Ovary (tissue), 9 donors: ENCODE results near the gene DPEP1. TPM values are rescaled to one million over a fixed set of nuclear protein-coding genes. Genes with fewer than 3 reads are reported as not detected.

Experiments
- DNase-seq, 5 donors: peaks; one replicate each; pipeline ENCODE4 v3.0.0-alpha.2; 2019 to 2020
- H3K27ac ChIP-seq, 2 donors: fragments of 200-600 bp; one replicate each; pipeline versions ENCODE4 v1.5.1 to v1.8.0; 2019 to 2022
- H3K27me3 ChIP-seq: fragments of 200-600 bp; one replicate; pipeline ENCODE4 v1.8.0; 2022
- H3K36me3 ChIP-seq: fragments of 200-600 bp; sonication (generic); one replicate; pipeline ENCODE4 v1.5.1; 2019
- H3K4me1 ChIP-seq: one replicate; pipeline ENCODE4 v1.8.1; 2013; ENCODE audit warnings: mild to moderate bottlenecking, moderate library complexity; ENCODE audit not compliant: insufficient read depth
- H3K4me3 ChIP-seq: fragments of 200-600 bp; sonication (generic); one replicate; pipeline ENCODE4 v1.5.1; 2017
- H3K9me3 ChIP-seq, 2 donors: fragments of 200-600 bp in 1 of 2; sonication (generic) in 1 of 2; one replicate each; pipeline versions ENCODE4 v1.5.1 to v1.8.1; 2013 to 2019; ENCODE audit warnings: mild to moderate bottlenecking in 1 of 2, moderate library complexity in 1 of 2
- CTCF ChIP-seq, 3 donors: fragments of 450-650 bp in 2 of 3; fragments of 200-600 bp in 1 of 3; IDR thresholded peaks; one replicate each; pipeline versions ENCODE4 v1.5.1 to v1.8.0; 2016 to 2022; ENCODE audit warnings: antibody characterized with exemption in 3 of 3, mild to moderate bottlenecking in 1 of 3
- EP300 ChIP-seq: sonication (generic); formaldehyde crosslinking; IDR thresholded peaks from one replicate; pipeline ENCODE4 v1.6.1; 2017; ENCODE audit warnings: antibody characterized with exemption
- POLR2A ChIP-seq: fragments of 450-650 bp; IDR thresholded peaks from one replicate; pipeline ENCODE4 v1.6.1; 2017; ENCODE audit warnings: antibody characterized with exemption, mild to moderate bottlenecking, moderate library complexity
- WGBS, 3 donors: extraction: QIAGEN DNeasy Blood & Tissue Kit in 1 of 3; methylation state at CpG; one replicate each; pipeline versions ENCODE4 v1.1.5 to v1.1.7; 2013 to 2017; 5-methylcytosine and 5-hydroxymethylcytosine counted together
- intact Hi-C, 4 donors: fragments of 100-400 bp; cut with DNase I; formaldehyde crosslinking; loops; one replicate each; pipeline versions ENCODE4 v1.11.0 to v1.15.1; 2022 to 2023
- polyA plus RNA-seq, 2 donors: library from polyadenylated mRNA; stranded (reverse); fragments of 200-250 nt in 1 of 2; fragments of 350-450 nt in 1 of 2; fragmentation: Illumina TruSeq in 1 of 2; extraction: RNeasy Lipid Tissue Mini Kit (QIAGEN cat#74804) in 1 of 2; gene quantifications; one replicate each; pipeline ENCODE4 v1.2.3, GENCODE V29; 2013 to 2014
- total RNA-seq, 7 donors: library from RNA; depleted of rRNA in 2 of 7; stranded (reverse); fragments of >200 nt in 2 of 7; fragmentation: NEBNext Ultra II Directional in 3 of 7; extraction: Animal tissue kit (Norgen Biotek cat#: 25700) in 3 of 7; gene quantifications; one replicate each; pipeline versions ENCODE4 v1.1.0 to v1.2.4, GENCODE V29; 2016 to 2023
- donor health status: DM: no; HTN: no; CAD: no; lungs with moderate emphysema.
- donor health status: DM: no; HTN: no; CAD: no.
- donor health status: Bipolar disorder and iron deficiency.
- donor health status: DM: yes; HTN: yes; CAD: no.
- donor health status: DM: no; HTN: no; CAD: no.
- donor health status: DM: yes; HTN: yes; CAD: no.

The DPEP1 gene
- total and polyA plus RNA-seq, 9 donors: 0.30 to 5.7 (median 1.3) TPM; not detected in 1

- DNase-seq: peak in 4 of 5 donors; percentile 30 to 54 (median 50)
- TF ChIP-seq POLR2A (no peak), CTCF (IDR thresholded peaks at IDR 0.05) (no peak), EP300 (no peak)
- H3K9me3 ChIP-seq: no peaks in the 10 kb centered on the region
- WGBS, 3 donors: 22 to 24% (median 24%) methylated on average over 22 to 32 of the region's 32 CpGs
- H3K27me3 ChIP-seq: no peaks in the 10 kb centered on the region
- H3K36me3 ChIP-seq: no peaks in the 10 kb centered on the region
- intact Hi-C loops: no loop called here
- H3K4me3 ChIP-seq: peak overlapping the region; percentile 83
- H3K27ac ChIP-seq: peak overlapping the region in 1 of 2 donors; percentile 36
- H3K4me1 ChIP-seq: peaks cover 13% of the 10 kb centered on the region
Measured at GRCh38 chr16:89656435-89657121, 43.1 kb downstream of the DPEP1 start.

- H3K9me3 ChIP-seq: no peaks in the 10 kb centered on the region
- intact Hi-C loops: no loop called here
- WGBS, 3 donors: 0 to 1% (median 0%) methylated on average over 69 to 99 of the region's 99 CpGs
- no peak for TF ChIP-seq CTCF (IDR thresholded peaks at IDR 0.05)
- peak; percentile 58 for TF ChIP-seq POLR2A
- no peak for TF ChIP-seq EP300
- H3K4me1 ChIP-seq: peaks cover 13% of the 10 kb centered on the region
- peak; percentile 86 to 95 (median 93) for DNase-seq
- H3K4me3 ChIP-seq: peak within 1 kb of the TSS; percentile 83
- no peaks in the 10 kb centered on the region for H3K27me3 ChIP-seq
- peak within 1 kb of the TSS in 1 of 2 donors; percentile 36 for H3K27ac ChIP-seq
- H3K36me3 ChIP-seq: no peaks in the 10 kb centered on the region
Measured at GRCh38 chr16:89657442-89658220, 44.2 kb downstream of the DPEP1 start, which contains the start of the genes CHMP1A and SPATA33. Gene CHMP1A (minus strand): TSS chr16:89657708. CDS start chr16:89657588, 120 bp downstream. Gene SPATA33 (plus strand): TSS chr16:89657836. CDS start chr16:89657912, 76 bp downstream.

GRCh38 chr16:89658221-89658879, 44.9 kb downstream of the DPEP1 start:
- H3K9me3 ChIP-seq: no peaks in the 10 kb centered on the region
- intact Hi-C loops: no loop called here
- H3K27ac ChIP-seq: no peak overlapping the region
- H3K4me3 ChIP-seq: peak overlapping the region; percentile 83
- no peak for DNase-seq
- peaks cover 13% of the 10 kb centered on the region for H3K4me1 ChIP-seq
- H3K36me3 ChIP-seq: no peaks in the 10 kb centered on the region
- no peaks in the 10 kb centered on the region for H3K27me3 ChIP-seq
- TF ChIP-seq EP300 (no peak), CTCF (IDR thresholded peaks at IDR 0.05) (no peak), POLR2A (no peak)
- 8 to 13% (median 10%) methylated on average over 27 of the region's 27 CpGs for WGBS, 3 donors

GRCh38 chr16:89660146-89660545, 46.7 kb downstream of the DPEP1 start:
- H3K36me3 ChIP-seq: no peaks in the 10 kb centered on the region
- no peak overlapping the region for H3K4me3 ChIP-seq
- H3K4me1 ChIP-seq: peaks cover 13% of the 10 kb centered on the region
- no peak overlapping the region for H3K27ac ChIP-seq
- WGBS, 3 donors: 92 to 95% (median 92%) methylated on average over 7 of the region's 7 CpGs
- no peak for DNase-seq
- no peaks in the 10 kb centered on the region for H3K9me3 ChIP-seq
- intact Hi-C loops: no loop called here
- no peaks in the 10 kb centered on the region for H3K27me3 ChIP-seq
- TF ChIP-seq EP300 (no peak), CTCF (IDR thresholded peaks at IDR 0.05) (no peak), POLR2A (no peak)
